ENCODE data around the gene NOC2L.
"Not testable (repeated sequence)": the region's sequence is repeated elsewhere in the genome, so short reads cannot be mapped to it uniquely, and the experiment has no call there.

Gene NOC2L

GRCh38 chr1:982765-983436 lies 23.8 kb upstream of the NOC2L start:
- Mint-ChIP-seq H3K4me1 (ENCODE audit: low read depth) (no peaks in the 10 kb centered on the region), H3K36me3 (ENCODE audit: low read depth) (no peaks in the 10 kb centered on the region), H3K27me3 (ENCODE audit: low read depth) (peaks cover 11% of the 10 kb centered on the region), H3K4me3 (no peak overlapping the region), H3K27ac (no peak overlapping the region), H3K9me3 (no peaks in the 10 kb centered on the region)
- DNase-seq (ENCODE audit: low spot score): no peak

GRCh38 chr1:981955-982558 lies 23.0 kb upstream of the NOC2L start, which contains the start of gene PERM1:
Gene PERM1 (minus strand): TSS chr1:982093. CDS start chr1:981029, 1,064 bp downstream.
- Mint-ChIP-seq H3K4me3 (no peak within 1 kb of the TSS), H3K36me3 (ENCODE audit: low read depth) (no peaks in the 10 kb centered on the region)
- no peak for DNase-seq (ENCODE audit: low spot score)

GRCh38 chr1:981491-981954 lies 22.5 kb upstream of the NOC2L start:
- Mint-ChIP-seq H3K36me3 (ENCODE audit: low read depth) (no peaks in the 10 kb centered on the region), H3K9me3 (no peaks in the 10 kb centered on the region), H3K27me3 (ENCODE audit: low read depth) (peaks cover 9% of the 10 kb centered on the region), H3K27ac (no peak overlapping the region), H3K4me3 (no peak overlapping the region), H3K4me1 (ENCODE audit: low read depth) (no peaks in the 10 kb centered on the region)
- DNase-seq (ENCODE audit: low spot score): no peak

More at GRCh38 chr1:981955-982558, 23.0 kb upstream of the NOC2L start, which contains the start of gene PERM1:
- H3K9me3 Mint-ChIP-seq: no peaks in the 10 kb centered on the region
- peaks cover 9% of the 10 kb centered on the region for H3K27me3 Mint-ChIP-seq (ENCODE audit: low read depth)
- no peaks in the 10 kb centered on the region for H3K4me1 Mint-ChIP-seq (ENCODE audit: low read depth)
- H3K27ac Mint-ChIP-seq: no peak within 1 kb of the TSS

- no peaks in the 10 kb centered on the region for H3K9me3 Mint-ChIP-seq
- peaks cover 2% of the 10 kb centered on the region for H3K4me1 Mint-ChIP-seq (ENCODE audit: low read depth)
- no peak overlapping the region for H3K27ac Mint-ChIP-seq
- DNase-seq (ENCODE audit: low spot score): no peak
- H3K27me3 Mint-ChIP-seq (ENCODE audit: low read depth): peaks cover 10% of the 10 kb centered on the region
- no peak overlapping the region for H3K4me3 Mint-ChIP-seq
- H3K36me3 Mint-ChIP-seq (ENCODE audit: low read depth): no peaks in the 10 kb centered on the region
Measured at GRCh38 chr1:980602-981395, 21.7 kb upstream of the NOC2L start.

- DNase-seq (ENCODE audit: low spot score): no peak
- Mint-ChIP-seq H3K36me3 (ENCODE audit: low read depth) (no peaks in the 10 kb centered on the region), H3K27me3 (ENCODE audit: low read depth) (peaks cover 6% of the 10 kb centered on the region), H3K27ac (no peak overlapping the region), H3K4me1 (ENCODE audit: low read depth) (peaks cover 2% of the 10 kb centered on the region), H3K9me3 (no peaks in the 10 kb centered on the region), H3K4me3 (no peak overlapping the region)
Measured at GRCh38 chr1:980137-980571, 21.1 kb upstream of the NOC2L start.

- Mint-ChIP-seq H3K27me3 (ENCODE audit: low read depth) (peaks cover 4% of the 10 kb centered on the region), H3K4me1 (ENCODE audit: low read depth) (peaks cover 2% of the 10 kb centered on the region), H3K27ac (no peak overlapping the region), H3K4me3 (no peak overlapping the region), H3K9me3 (no peaks in the 10 kb centered on the region), H3K36me3 (ENCODE audit: low read depth) (no peaks in the 10 kb centered on the region)
- no peak for DNase-seq (ENCODE audit: low spot score)
Measured at GRCh38 chr1:979744-980072, 20.7 kb upstream of the NOC2L start.

- Mint-ChIP-seq H3K27ac (no peak overlapping the region), H3K36me3 (ENCODE audit: low read depth) (no peaks in the 10 kb centered on the region), H3K4me3 (no peak overlapping the region), H3K4me1 (ENCODE audit: low read depth) (peaks cover 2% of the 10 kb centered on the region), H3K9me3 (no peaks in the 10 kb centered on the region), H3K27me3 (ENCODE audit: low read depth) (peaks cover 4% of the 10 kb centered on the region)
- no peak for DNase-seq (ENCODE audit: low spot score)
Measured at GRCh38 chr1:978835-979743, 20.0 kb upstream of the NOC2L start.

- peaks cover 2% of the 10 kb centered on the region for H3K4me1 Mint-ChIP-seq (ENCODE audit: low read depth)
- H3K9me3 Mint-ChIP-seq: no peaks in the 10 kb centered on the region
- H3K27me3 Mint-ChIP-seq (ENCODE audit: low read depth): peaks cover 4% of the 10 kb centered on the region
- H3K4me3 Mint-ChIP-seq: peak overlapping the region; percentile 49
- no peaks in the 10 kb centered on the region for H3K36me3 Mint-ChIP-seq (ENCODE audit: low read depth)
- no peak for DNase-seq (ENCODE audit: low spot score)
- peak overlapping the region; percentile 49 for H3K27ac Mint-ChIP-seq
Measured at GRCh38 chr1:978069-978834, 19.2 kb upstream of the NOC2L start.

GRCh38 chr1:976791-977190 lies 17.7 kb upstream of the NOC2L start:
- H3K27me3 Mint-ChIP-seq (ENCODE audit: low read depth); DNase-seq (ENCODE audit: low spot score); H3K36me3 Mint-ChIP-seq (ENCODE audit: low read depth); H3K9me3 Mint-ChIP-seq; H3K27ac Mint-ChIP-seq; H3K4me3 Mint-ChIP-seq; H3K4me1 Mint-ChIP-seq (ENCODE audit: low read depth): not testable (repeated sequence)

GRCh38 chr1:975896-976683 lies 17.0 kb upstream of the NOC2L start:
- peaks cover 8% of the 10 kb centered on the region for H3K27me3 Mint-ChIP-seq (ENCODE audit: low read depth)
- DNase-seq (ENCODE audit: low spot score): peak; percentile 58
- H3K4me1 Mint-ChIP-seq (ENCODE audit: low read depth): peaks cover 2% of the 10 kb centered on the region
- no peaks in the 10 kb centered on the region for H3K9me3 Mint-ChIP-seq
- H3K27ac Mint-ChIP-seq: no peak overlapping the region
- H3K36me3 Mint-ChIP-seq (ENCODE audit: low read depth): no peaks in the 10 kb centered on the region
- H3K4me3 Mint-ChIP-seq: no peak overlapping the region

- DNase-seq (ENCODE audit: low spot score): no peak
- Mint-ChIP-seq H3K27ac (no peak overlapping the region), H3K9me3 (no peaks in the 10 kb centered on the region), H3K4me1 (ENCODE audit: low read depth) (peaks cover 2% of the 10 kb centered on the region), H3K36me3 (ENCODE audit: low read depth) (no peaks in the 10 kb centered on the region), H3K4me3 (no peak overlapping the region), H3K27me3 (ENCODE audit: low read depth) (peaks cover 8% of the 10 kb centered on the region)
Measured at GRCh38 chr1:975365-975764, 16.3 kb upstream of the NOC2L start.

- no peak for DNase-seq (ENCODE audit: low spot score)
- H3K9me3 Mint-ChIP-seq: no peaks in the 10 kb centered on the region
- H3K4me3 Mint-ChIP-seq: no peak overlapping the region
- no peaks in the 10 kb centered on the region for H3K36me3 Mint-ChIP-seq (ENCODE audit: low read depth)
- H3K27me3 Mint-ChIP-seq (ENCODE audit: low read depth): peaks cover 8% of the 10 kb centered on the region
- peak overlapping the region; percentile 55 for H3K27ac Mint-ChIP-seq
- peaks cover 2% of the 10 kb centered on the region for H3K4me1 Mint-ChIP-seq (ENCODE audit: low read depth)
Measured at GRCh38 chr1:974687-975328, 15.8 kb upstream of the NOC2L start.

Data from T-helper 2 cell treated with Interferon-gamma antibody and Interleukin-4, amounts not matched to agents 5 μg/mL and 100 μg/mL, for 36 hours (primary cell).